ENCODE data around the gene ZNF750.

ZNF750 gene

DNA sequence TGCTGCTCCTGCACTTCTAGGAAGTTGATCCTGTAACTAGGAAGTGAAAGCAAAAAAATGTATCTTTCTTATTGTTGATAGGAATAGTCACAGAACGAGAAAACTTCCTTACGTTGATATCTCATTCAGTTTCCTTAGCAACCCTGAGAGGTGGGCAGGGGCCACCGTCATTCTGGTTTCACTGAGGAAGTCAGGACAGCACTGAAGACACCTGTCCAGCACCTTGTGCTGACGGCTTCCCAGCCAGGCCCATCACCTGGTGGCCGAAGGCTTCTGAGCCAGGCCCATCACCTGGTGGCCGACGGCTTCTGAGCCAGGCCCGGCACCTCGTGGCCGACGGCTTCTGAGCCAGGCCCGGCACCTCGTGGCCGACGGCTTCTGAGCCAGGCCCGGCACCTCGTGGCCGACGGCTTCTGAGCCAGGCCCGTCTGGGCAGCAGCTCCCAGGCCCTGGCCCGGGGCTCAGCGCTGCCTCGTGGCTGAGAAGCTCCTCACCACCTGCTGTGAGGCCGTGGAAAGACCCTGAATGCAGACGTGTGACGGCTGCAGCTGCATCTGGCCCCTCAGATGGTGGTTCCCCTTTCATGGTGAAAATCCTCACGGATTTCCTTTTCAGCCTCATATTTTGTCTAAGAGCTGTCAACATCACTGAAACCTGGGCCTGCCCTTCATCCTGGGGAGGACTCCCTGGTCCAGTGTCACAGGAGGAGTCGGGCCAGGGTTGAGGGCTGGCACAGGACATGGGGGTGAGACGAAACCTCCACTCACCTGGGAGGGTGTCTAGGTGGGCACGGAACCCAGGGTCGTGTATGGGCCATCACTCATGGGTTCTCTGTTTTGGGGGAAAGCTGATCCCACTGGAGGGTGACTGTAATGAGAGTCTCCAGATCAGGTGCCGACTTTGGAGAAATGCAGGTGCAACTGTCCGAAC lies 33.0 kb upstream of the ZNF750 start:
- DNase-seq (ENCODE audit: low spot score): no peak

DNA sequence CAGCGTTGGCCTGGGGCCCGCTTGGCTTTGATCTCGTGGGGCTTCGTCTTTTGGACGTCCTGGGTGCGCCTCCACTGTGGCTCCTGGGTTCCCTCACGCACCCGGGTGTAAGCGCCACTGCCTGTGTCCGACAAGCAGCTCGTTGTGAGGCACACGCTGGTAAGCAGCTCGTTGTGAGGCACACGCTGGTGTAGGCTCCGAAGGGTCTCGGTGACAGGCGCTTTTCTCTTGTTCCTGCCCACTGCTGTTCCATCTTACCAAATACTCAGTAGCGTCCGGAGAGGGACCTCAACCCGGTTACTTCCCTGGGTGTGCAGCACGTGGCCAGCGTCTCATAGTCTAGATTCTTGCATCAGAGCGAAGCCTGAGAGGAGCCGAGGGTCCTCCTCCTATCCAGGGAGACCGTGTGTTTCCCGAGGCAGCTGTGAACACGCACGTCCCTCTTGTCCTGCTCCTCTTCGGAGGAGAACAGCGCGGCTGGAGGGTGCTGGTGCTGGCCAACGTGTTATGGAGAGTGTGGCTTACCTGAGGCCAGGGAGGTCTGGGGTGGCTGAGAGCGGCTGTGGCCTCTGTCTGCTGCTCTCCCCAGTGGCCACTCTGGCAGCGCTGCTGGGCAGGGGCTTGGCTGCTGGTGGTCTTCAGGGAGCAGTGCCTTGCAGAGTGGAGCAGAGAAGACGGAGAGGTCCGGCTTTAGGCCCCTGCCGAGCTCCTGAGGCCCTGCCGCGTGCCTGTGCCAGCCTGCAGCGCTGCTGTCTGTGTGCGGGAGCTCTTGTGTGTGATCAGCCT lies 32.1 kb upstream of the ZNF750 start:
- DNase-seq (ENCODE audit: low spot score): no peak

DNA sequence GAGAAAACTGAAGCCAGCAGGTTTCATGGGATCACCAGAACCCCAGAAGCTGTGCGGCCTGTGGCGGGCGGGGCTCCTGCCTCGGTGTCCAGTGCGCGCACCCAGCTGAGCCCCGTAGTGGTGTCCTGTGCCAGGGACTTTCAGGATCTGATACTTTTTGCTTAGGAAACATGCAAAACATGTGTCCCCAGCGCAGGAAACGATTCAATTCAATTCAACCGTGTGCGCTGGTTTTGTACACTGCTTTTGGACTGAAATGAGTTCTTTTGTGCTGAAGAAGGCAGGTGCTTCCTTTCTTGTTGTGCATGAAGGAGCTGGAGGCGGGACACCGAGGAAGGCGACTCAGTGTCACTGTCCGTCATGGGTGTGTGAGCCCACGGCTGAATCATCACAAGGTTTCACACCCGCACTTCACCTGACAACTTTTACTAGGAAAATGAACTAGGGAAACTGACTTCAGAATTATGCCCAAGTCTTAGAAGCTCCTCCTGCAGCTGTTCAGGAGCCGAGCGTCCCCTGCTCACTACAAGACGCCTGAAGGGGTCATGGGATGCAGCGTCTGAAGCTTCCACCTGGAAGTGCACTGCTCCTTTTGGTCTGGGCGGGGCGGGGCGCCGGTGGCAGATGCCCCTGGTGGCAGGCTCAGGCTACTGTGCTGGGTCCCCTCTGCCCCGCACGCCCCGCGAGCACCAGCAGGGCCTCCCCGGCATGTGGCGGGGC lies 31.4 kb upstream of the ZNF750 start:
- no peak for DNase-seq (ENCODE audit: low spot score)

DNA sequence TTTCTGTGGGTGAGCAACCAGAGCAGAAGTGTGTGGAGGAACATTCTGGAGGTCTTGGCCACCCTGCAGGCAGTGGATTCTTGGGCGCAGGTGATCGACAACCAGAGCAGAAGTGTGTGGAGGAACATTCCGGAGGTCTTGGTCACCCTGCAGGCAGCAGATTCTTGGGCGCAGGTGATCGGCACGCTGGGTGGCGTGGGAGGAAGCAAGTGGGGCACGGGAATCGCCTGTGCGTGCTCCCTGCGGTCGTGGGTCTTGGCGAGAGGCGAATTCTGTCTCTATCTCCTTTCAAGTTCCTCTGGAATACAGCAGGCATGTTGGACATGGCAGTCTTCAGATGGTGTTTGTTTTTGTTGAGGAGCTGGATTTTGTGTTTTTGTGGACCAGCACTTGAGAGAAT lies 30.7 kb upstream of the ZNF750 start:
- DNase-seq (ENCODE audit: low spot score): no peak

DNA sequence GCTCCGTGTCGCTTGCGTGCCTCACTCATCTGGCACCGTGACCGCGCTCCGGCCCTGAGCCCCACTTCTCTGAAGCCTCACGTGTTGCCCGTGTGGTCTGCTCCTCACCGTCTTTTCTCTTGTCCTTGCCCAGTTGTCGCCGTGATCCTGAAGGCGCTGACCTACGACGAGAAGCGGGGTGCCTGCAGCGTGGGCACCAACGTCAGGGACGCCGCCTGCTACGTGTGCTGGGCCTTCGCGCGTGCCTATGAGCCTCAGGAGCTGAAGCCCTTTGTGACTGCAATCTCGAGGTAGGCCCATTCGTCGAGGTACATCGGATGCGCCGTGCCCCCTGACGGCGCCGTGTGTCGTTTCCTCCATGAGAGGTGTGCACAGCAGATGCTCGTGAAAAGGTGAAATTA lies 30.3 kb upstream of the ZNF750 start:
- no peak for DNase-seq (ENCODE audit: low spot score)

DNA sequence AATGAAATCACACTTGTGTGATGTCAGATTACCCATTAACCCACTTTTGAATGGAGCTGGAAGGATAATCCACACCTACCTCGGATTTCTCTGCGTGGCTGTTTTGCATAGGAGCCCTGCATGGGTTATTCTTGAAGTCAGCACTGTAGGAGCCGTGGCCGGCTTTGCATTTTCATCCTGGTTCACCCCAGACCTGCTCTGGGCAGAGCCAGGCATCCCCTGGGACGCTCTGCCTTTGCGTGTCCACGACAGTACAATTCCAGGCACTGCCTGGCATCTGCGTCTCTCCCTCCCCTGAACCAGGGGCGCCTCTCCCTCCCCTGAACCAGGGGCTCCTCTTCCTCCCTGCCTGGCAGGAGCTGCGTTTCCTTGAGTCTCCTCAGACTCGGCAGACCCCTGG lies 29.7 kb upstream of the ZNF750 start:
- no peak for DNase-seq (ENCODE audit: low spot score)

DNA sequence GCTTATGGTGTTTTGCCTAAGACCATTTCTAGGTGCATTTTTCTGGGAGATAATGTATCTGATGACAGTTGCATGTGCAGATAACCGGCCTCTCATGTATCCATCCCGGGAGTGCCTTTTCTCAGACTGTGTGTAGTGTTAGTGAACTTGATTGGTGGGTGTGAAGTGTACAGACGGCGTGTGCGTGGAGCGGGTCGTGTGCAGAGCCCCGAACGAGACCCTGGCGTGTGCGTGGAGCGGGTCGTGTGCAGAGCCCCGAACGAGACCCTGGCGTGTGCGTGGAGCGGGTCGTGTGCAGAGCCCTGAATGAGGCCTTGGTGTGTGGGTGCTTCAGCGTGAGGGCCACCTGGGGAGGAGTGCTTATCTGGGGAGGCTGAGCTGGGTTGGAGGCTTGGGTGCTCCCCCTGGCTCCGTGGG lies 28.9 kb upstream of the ZNF750 start:
- DNase-seq (ENCODE audit: low spot score): no peak

DNA sequence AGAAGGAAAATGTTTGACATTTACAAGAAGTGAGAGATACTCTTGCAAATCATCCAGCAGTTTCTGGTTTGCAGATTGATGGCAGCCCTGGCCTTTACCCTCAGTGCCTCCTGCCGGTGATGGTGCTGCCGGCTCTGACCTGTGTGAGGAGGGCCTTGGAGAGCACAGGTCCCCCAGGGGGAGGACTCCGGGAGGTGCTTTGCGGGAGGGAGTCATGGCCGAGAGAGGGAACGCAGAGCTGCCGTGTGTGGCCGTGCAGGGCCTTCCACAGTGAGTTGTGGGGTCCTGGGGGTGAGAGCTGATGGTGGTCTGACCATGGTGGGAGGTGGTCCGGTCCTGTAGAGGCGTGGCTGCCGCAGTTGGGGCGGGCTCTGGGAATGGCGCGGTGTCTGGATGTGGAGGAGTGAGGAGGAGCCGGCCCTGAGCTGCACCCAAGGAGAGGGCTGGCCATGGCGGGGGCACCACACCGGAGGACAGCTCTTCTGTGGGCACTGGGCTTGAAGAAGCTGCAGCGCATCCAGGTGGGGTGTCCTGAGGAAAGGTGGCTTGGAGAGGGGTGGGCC lies 28.0 kb upstream of the ZNF750 start:
- no peak for DNase-seq (ENCODE audit: low spot score)

DNA sequence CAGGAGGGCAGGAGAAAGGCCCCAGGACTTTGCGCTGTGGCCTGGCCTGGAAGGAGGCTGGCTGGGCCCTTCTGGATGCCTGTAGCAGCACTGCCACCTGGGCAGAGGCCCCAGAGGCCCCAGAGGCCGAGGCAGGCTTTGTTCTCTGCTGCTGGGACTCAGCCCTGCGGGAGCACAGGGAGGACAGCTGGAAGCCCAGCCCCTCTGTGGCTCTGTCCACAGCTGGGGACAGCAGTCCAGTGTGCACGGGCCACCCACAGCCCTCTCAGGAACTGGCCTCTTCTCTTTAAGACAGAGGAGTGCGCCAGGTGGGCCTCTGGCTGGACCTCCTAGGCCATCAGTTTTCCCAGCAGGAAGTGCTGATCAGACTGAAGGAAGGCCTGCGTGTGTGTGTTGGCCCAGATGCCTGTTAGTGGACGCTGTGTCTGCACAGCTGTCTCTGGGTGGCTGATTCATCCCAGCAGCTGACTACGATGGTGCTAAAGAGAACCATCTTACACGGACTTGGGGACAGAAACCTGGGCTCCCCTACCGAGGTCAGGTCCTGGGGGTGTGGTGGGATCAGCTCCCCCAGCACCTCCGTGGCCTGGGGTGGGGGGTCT lies 26.9 kb upstream of the ZNF750 start:
- no peak for DNase-seq (ENCODE audit: low spot score)

DNA sequence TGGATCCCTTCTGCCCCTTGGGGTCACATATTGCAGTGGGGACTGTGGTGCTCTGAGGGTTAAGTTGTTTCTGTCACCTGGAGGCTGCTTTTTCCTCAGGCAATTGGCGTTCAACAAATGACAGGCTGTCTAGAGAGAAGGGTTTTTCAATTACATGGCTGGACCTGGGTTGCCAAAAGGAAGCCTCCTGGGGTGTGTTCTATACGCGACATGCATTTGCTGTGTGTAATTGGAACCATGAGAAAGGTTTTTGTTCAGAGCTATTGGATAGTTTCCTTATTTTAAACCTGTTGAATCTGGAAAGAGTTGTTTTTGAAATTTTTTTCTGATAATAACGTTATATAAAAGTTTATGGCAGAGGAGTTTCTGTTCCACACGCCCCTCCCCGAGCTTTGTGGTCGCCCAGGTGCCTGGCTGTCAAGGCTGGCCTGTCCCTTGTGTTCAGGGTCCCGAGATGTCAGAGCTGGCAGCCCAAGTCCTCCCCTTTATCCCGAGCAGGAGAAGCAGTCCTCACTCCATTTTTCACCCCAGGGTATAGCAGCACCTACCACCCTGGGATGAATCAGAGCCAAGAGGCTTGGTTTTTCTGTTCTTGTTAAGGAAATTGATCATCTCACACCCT lies 26.1 kb upstream of the ZNF750 start:
- no peak for DNase-seq (ENCODE audit: low spot score)

DNA sequence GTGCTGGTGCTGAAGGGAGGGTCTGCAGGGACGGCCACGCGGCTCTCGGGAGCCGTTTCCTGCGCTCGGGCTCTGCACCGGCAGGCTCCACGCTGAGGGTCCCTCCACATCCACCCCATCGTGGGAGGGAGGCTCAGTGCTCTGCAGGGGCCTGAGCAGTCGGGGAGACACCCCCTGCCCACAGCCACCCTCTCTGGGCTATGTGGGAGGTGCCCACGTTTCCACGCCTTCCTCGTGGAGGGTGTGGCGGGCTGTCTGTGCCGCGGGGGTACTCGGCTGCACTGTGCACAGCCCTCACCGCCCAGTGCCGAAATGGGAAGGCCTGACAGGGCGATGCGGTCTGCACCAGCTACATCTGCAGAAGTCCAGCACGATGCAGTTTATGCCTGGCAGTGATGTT lies 25.5 kb upstream of the ZNF750 start:
- DNase-seq (ENCODE audit: low spot score): no peak

DNA sequence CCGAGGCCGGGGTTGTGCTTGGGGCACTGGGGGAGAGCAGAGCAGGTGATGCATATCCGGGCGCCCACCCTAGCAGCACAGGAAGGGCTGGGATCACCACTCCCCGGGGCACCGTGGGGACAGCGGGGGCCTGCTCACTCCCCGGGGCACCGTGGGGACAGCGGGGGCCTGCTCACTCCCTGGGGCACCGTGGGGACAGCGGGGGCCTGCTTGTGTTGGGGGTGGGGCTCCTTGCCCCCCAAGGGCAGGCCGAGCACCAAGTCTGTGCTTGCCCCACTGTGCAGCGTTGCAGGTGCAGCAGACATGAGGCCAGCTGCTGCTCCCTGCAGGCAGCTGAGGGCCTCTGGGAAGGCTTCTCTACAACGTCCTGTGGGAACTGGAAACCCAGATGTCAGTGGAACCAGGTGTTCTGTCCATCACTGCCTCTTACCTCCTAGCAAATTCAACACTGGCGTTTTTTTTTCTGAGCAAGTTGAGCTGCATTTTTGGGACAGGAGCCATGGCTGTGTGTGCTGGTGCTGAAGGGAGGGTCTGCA lies 25.0 kb upstream of the ZNF750 start:
- no peak for DNase-seq (ENCODE audit: low spot score)

DNA sequence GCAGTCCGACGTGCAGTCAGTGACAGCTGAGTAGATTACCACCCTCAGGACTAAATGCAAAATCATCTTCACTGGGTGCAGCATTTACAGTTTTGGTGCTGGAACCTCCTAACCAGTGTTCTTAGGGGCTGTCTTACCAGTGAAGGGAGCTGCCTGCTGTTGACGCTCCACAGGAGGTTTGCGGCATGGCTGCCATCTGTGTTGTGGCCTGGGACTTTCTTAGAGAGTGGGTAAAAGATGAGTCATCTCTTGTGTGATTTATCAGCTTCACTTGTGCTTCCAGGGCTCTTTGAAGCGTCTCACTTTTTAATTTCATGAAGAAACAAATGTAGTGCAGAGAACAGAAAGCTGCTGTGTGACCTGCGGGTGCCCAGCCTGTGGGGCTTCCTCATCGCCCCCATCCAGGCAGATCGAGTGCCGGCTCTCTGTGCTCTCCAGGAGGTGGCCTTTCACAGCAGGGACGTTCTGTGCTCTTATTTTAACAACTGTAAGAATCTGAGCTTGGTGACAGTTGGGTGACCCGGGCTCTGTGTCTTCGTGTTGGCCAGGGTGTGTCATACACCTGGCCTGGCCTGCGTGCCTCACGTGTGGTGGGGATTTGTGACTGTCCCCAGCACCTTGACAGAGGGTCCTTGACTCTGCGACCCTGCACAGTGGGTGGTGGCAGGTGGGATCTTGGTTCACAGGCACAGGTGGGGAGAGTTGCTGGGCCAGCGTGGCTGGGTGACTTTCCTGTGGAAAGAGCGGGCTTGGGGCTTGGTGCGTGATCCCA lies 24.3 kb upstream of the ZNF750 start:
- no peak for DNase-seq (ENCODE audit: low spot score)

DNA sequence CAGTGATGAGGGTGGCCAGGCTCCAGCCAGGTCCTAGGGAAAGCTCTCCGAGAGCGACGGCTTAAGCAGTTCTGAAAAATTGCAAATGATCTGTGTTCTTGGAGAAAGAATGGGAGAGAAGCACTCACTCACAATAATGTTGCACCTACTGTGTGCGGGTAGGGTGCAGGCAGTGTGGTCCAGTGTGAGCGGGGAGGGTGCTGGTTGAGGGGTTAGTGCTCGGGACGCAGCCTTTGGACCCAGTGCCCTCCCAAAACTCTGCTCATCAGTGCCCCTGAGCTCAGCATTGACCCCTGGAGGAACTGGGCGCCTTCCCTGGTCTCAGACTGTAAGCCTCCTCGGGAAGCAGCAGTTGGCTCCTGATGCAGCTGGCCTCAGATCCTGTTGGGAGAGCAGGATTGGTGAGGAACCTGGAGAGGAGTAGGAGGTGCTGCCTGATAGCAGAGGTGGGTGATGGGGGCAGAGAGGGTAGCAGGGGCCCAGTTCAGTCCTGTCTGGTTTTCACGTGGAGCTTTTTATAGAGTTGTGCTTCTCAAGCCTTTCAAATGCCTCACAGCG lies 23.6 kb upstream of the ZNF750 start:
- no peak for DNase-seq (ENCODE audit: low spot score)

DNA sequence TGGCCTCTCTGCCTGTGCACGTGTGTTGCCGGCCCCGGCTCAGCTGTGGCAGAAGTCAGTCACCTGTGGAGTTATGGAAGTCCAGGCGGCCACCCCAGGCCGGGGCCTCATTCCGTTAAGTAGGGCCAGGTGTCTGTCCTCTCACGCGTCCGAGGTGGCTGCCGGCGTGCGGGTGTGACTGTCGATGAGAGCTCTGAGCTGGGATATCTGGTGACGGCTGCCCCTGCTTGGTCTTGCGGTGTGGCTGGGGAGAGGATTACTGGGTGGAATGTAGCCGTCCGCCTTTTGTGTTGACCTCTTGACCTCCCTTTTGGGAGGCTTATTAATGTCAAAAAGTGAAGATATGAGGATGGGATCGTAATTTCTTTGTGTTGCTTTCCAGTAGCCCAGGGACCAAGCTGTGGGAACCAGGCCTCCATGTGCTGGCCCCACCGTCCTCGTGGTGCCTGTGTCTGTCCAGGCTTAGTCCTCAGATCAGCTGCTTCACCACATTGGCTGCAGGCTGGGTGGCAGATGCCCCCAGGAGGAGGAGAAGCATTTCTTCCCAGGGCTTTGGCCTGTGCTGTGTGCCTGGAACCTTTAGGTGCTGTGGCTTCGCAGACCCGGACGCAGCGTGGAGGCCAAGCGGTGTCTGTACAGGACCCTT lies 23.0 kb upstream of the ZNF750 start:
- DNase-seq (ENCODE audit: low spot score): no peak

DNA sequence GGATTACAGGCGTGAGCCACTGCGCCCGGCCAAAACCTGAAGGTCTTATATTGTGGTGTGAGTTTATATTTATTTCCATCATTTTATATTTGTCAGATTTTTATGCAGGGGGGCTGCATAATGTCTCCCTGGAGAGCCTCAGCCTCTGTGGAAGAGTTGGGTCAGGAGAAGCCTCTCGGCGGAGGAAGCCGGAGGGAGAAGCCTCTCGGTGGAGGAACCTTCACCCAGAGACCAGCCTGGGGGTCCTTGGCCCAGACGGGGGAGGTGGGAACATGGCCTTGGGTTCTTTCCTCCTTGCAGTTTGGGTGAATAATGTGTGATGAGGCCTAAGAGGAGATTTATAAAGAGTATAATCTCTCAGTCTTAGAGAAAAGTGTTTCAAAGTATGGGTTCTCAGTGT lies 22.4 kb upstream of the ZNF750 start:
- no peak for DNase-seq (ENCODE audit: low spot score)

DNA sequence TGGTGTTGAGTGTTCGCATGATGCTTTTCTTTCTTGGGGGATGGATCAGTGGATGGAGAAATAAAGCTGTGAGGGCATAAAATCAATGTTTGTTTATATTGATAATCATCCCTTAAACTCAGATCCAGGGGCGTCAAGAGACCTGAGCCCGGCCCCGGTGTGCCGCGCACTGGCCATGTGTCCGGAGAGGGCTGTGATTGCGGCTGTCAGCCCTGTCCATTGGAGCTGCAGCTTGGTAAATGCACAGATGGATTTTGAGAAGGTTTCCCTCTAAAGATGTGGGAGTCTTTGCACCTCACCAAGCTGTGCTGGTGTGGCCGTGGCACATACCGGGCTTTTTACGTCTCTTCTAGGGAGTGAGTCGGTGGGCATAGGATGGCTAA lies 21.6 kb upstream of the ZNF750 start:
- no peak for DNase-seq (ENCODE audit: low spot score)

DNA sequence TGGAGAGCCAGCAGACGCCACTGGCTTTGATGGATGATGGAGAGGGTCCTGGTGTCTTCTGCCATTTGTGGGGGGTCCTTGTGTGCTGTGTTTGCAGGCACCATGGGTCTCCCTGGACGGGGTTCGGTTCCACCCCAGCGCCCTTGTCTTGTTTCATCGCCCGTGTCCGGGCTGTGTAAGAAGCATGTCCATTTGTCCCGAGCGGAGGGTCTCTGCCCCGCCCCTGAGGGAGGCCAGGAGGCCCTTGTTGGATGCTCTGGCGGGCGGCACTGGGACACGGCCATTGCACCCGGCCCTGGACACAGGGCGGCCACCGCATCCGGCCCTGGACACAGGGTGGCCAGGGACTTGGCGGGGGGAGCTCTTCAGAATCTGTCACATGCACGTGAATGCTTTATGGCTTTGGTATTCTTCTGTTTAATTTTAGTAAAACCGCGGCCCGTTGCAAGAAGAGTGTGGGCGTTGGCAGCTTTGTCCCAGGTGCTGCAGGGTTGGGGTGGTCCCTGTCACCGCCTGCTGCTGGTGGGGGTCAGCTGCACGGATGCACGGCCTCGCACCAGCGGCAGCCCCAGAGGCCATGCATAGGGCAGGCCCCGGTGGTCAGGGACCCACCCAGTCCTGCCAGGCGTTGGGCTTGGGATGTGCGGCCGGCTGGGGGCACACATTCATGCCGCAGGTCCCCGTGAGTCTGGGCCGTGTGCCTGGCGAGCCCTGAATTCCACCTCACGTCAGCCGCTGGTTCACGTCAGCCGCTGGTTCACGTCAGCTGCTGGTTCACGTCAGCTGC lies 21.0 kb upstream of the ZNF750 start:
- no peak for DNase-seq (ENCODE audit: low spot score)

Measured in putamen (tissue), 1 donor.